Stimulated activated CD4-positive, alpha-beta T cell treated with anti-CD3 and anti-CD28 coated beads, Interleukin-2, amount 100 ng/mL, for 4 hours (primary cell): ENCODE measurements around the gene KLHL6.
"Not testable (repeated sequence)": the region's sequence is repeated elsewhere in the genome, so short reads cannot be mapped to it uniquely, and the experiment has no call there.

Experiments
- DNase-seq: peaks from one replicate; pipeline ENCODE4 v3.0.0-alpha.2; 2020; ENCODE audit warnings: low read depth

KLHL6 gene

DNA sequence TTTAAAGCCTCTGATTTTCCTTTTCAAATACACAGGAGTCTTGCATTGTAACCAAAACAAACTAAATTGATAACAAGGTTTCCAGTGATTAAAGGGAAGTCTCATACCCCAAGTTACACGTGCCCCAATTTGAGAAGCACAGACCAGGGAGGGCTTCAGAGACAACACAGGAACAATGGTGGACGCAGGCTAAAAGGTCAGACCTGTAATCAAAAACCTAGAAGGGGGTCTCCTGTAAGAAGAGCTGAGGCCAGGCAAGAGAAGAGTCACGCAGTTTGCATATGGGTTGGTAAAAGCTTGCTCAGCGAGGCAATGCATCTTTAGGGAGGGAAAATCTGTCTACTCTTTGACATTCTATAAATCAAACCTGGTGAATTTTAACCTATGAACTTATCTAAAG is 68.5 kb downstream of the KLHL6 start:
- no peak for DNase-seq

- DNase-seq: no peak
These were observed 69.0 kb downstream of the KLHL6 start for GRCh38 chr3:183486472-183486871.

GRCh38 chr3:183485585-183485984 is 69.9 kb downstream of the KLHL6 start:
- DNase-seq: no peak

DNA sequence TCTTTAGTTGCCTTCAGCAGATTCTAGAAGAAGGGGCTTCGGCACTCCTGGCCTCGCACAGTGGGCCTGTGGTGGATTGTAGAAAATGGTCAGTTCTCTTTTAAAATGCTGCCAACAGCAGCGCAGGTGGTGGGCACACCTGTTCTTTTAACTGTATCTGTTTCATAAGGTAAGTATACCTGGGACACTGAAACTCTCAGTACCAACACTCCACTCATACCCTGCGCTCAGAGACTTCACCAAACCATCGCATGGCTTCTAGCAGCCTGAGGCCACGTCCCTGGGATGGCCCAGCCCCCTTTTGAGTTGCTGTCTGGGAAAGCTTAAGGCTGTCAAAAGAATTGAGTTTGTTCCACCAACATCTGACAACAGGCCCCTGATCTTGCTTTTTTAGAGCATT is 70.4 kb downstream of the KLHL6 start:
- no peak for DNase-seq

DNA sequence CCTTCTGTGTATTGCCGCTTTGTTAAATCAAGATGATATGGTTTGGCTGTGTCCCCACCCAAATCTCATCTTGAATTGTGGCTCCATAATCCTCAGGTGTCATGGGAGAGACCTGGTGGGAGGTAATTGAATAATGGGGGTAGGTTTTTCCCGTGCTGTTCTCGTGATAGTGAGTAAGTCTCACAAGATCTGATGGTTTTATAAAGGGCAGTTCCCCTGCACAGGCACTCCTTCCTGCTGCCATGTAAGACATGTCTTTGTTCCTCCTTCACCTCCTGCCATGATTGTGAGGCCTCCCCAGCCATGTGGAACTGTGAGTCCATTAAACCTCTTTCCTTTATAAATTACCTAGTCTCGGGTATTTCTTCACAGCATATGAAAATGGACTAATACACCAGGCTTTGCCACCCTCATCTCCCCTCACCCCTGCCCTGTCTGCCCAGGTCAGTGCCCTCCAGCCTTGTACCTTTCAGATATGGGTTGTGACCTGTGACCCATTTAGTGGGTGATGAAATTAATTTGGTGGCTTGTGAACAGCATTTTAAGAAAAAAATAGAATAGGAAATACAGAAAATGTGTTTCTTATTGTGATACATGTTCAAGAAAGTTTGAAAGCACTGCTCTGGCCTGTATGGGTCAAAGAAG is 71.0 kb downstream of the KLHL6 start:
- DNase-seq: no peak

DNA sequence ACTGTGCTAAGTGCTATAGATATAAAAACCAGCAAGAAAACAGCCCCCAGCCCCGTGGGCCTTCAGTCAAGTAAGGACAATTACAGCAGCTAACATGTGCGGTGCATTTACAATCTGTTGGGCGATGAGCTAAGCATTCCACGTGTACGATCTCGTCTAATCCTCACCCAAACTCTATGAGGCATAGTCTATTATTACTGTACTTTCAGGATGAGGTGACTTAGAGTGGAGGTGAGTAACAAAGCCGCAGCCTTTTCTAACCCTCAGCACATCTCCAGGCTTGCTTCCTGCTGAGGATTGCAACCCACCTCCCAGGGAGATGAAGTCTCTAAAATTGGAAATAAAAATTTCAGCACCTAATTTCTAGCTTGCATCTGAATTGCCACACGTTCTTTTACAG is 73.9 kb downstream of the KLHL6 start:
- no peak for DNase-seq

DNA sequence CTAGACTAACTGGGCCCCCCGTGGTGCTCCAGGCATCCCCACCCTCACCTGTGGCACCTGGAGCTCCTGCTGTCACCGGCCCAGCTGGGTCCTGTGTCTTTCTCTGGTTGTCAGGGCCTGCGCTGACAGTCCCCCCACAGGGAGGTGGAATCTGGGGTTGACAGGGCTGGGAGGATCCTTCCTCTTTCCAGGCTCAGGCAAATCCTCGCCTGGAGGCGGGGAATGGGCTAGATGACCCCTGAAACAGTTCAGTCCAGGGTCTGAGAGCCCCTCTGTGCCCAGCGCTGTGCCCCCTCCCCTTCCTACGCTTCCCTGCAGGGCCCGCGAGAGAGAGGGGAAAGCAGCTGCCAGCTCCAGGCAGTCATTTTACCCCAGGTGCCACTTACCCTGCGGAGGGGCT is 77.0 kb downstream of the KLHL6 start:
- no peak for DNase-seq

GRCh38 chr3:183477801-183478456 is 77.6 kb downstream of the KLHL6 start:
- no peak for DNase-seq

DNA sequence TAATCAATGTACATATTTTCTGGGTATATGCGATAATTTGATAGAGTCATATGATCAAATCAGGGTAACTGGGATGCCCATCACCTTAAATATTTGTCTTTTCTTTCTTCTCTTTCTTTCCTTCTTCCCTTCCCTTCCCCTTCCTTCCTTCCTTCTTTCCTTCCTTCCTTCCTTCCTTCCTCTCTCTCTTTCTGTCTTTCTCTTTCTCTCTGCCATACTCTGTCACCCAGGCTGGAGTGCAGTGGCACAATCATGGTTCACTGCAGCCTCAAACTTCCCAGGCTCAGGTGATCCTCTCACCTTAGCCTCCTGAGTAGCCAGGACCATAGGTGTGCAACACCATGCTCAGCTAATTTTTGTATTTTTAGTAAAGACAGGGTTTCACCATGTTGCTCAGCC is 79.7 kb downstream of the KLHL6 start:
- not testable (repeated sequence) for DNase-seq

DNA sequence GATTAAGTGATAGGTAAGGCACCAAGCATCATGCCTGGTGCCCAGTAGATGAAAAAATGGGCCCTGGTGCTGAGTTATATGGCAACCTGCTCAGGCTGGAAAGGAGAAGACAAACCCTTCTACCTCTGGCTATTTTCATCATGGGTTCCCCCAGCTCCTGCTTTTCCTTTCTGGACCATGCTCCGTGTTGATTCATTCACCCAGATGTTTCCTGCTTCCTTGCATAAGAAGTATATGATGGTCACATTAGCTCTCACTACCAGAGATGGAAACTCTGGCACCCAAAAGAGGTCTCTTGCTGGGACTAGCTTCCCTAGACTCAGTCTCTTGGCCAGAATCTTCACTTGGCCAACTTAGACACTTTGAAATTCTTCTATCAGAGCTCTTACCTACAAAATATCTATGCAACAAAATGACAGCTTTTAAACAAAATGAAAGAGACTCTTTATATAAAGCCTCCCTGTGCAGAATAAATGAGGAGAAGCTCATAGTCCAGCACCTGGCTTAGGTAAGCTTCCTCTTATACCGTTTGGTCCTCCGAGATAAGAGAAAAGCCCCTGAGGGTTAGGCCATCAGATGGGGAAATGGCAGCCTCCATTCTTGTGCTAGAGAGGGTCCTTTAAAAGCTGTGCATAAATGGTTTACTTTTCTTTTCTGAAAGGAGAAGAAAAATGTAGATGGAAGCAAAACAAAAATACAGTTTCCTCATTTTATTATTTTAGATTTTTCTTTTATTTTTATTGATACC is 80.3 kb downstream of the KLHL6 start:
- DNase-seq: no peak

DNA sequence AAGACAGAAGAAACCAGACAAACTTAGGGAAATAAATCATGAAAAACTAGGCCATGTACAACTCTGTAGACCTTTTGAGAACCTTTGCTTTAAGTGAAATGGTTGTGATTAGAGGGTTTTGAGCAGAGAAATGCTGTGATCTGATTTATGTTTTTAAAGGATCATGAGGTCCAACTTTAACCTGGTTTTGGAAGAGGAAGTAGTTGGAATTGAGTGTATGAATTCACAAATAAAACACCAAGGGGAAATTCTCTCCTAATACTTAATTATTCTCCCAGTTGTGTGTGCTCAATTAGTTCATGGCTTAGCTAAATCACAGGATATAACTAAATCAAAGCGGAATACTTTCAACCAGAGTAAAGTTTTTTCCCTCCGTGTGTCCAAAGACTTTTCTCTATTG is 81.5 kb downstream of the KLHL6 start:
- DNase-seq: no peak

GRCh38 chr3:183472155-183472554 is 83.4 kb downstream of the KLHL6 start:
- DNase-seq: no peak

DNA sequence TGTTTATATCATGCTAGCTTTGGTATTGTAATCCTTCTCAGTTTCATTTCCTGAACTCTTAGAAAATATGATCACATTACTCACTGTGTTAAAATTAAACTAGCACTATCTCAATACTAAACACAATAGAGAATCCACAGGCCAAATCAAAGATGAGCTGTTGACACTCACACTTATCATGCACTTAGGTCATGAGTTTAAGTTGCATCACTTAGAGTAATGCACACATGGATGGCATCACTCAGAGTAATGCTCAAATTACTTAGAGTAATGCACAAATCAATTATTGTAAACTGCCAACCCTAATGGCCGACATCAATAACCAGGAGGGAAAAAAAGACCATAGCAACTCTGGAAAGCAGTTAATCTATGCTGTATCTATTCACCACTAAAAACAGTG is 87.1 kb downstream of the KLHL6 start:
- no peak for DNase-seq

DNA sequence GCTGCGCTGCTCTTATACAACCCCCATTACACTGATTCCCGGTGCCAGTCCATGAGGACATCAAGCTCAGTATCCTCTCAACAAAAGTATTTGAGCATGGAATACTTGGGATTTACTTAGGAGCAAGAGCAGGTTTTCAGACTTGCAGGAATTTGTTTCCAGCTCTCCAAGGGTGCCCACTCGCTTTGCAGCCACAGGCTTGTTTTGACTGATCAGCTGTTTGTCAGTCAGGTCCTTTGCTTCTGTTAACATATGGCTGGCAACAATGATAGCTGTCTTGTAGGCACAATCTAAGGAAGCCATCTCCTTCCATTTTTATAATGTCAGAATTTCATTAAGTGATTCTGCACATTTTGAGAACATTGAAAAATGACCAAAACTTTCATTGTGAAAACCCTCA is 88.9 kb downstream of the KLHL6 start:
- no peak for DNase-seq

- not testable (repeated sequence) for DNase-seq
These were observed 89.8 kb downstream of the KLHL6 start for GRCh38 chr3:183465710-183466109.

- DNase-seq: no peak
These were observed 91.0 kb downstream of the KLHL6 start for GRCh38 chr3:183464480-183464879.

DNA sequence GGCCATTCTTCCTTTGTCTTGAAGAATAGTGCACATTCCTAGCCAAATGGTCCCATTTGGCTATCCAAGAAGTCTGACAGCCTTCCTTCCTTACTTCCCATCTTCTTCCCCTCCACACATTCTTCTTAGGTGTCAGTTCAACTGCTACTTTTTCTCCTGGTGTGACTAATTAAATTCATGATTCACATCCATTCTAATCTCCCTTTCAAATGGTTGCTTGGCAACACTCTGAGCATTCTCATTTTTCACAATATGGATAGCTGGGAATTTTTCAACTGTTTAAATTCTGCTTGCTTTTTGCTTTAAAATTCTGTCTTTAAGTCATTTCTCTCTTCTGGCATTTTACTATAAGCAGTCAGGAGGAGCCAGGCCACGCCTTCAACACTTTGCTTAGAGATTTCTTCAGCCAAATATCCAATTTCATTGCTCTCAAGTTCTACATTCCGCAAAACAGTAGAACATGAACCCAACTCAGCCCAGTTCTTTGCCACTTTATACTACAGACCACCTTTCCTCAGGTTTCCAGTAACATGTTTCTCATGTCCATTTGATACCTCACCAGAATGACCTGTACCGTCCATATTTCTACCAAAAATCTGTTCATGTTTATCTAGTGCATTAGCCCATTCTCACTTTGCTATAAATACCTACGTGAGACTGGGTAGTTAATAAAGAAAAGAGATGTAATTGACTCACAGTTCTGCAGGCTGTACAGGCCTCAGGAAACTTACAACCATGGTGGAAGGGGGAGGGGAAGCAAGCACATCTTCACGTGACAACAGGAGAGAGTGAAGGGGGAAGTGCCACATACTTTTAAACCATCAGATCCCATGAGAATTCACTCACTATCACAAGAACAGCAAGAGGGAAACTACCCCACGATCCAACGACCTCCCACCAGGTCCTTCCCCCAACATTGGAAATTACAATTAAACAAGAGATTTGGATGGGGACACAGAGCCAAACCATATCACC is 95.1 kb downstream of the KLHL6 start:
- no peak for DNase-seq

DNA sequence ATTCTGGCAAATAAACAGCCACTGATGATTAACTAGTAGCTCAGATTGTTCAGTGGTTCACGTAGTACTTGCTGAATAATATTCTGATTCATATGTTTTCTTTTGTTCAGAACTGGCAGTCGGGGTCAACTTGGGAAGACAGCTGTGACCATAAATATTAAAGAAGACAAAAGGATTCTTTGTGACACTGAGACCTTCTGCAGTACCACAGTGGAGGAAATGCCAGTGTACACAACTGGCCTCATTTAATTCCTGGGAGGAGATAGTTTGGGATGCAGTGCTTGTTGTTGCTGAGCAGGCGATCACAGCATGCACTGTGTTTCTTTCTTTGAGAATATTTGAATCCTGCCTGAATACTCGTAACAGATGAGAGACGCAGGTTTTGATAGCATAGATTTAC is 100.4 kb downstream of the KLHL6 start:
- DNase-seq: no peak

GRCh38 chr3:183454064-183454463 is 101.4 kb downstream of the KLHL6 start:
- DNase-seq: no peak

DNA sequence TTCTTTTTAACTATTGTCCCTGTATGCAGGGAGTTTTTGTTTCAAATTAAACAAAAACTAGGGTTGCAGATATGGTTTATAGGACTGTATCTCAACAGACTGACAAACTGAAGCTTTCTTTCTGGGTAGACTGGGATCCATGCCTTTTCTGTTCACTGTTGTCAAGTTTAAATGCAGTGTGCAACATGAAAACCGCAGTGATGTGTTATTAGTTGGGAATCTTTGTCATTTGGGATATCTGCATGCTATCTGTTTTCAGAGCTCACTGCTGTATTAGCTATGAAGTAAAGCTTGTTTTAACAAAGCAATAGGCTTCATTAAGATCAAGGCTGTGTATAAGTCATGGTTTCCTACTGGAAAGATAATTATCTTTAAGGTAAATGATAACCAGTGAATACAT is 105.7 kb downstream of the KLHL6 start:
- no peak for DNase-seq

DNA sequence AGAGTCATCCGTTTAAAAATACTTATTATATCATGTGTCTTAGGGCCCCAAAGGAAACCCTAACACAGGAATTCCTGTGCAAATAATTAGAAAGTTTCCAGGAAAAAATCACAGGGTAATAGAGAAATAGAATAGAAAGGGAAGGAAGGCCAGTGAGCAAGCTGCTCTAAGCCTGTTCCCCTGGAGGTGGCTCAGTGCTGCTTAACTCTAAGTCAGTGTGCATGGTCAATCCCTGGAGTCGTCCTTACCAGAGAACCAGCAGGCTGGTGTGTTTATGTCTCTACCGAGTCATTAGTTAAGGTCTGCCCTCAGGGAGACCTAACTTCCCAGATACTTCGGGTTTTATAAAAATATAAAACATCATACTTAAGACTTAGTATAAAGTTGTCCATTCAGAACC is 106.1 kb downstream of the KLHL6 start:
- no peak for DNase-seq
